Hepatocyte (in vitro differentiated cells): Measurements from ENCODE around the gene SYCP2L. TPM values are rescaled to one million over a fixed set of nuclear protein-coding genes. Genes with fewer than 3 reads are reported as not detected.

Source experiments
- DNase-seq: peaks from one replicate; pipeline ENCODE4 v3.0.0-alpha.2; 2016; ENCODE audit warnings: low spot score
- H2AFZ ChIP-seq: fragments of 200-600 bp; sonication (generic); 2 replicates; pipeline ENCODE4 v1.6.0; 2016; ENCODE audit warnings: antibody characterized with exemption, mild to moderate bottlenecking
- H3K27ac ChIP-seq: fragments of 200-600 bp; sonication (generic); 2 replicates; pipeline ENCODE4 v1.5.1; 2016; ENCODE audit warnings: mild to moderate bottlenecking
- H3K27me3 ChIP-seq: fragments of 200-600 bp; sonication (generic); 2 replicates; pipeline ENCODE4 v1.6.1; 2016
- H3K36me3 ChIP-seq: fragments of 200-600 bp; sonication (generic); replicated peaks from 2 replicates; pipeline ENCODE4 v1.5.1; 2016; ENCODE audit warnings: low read depth; ENCODE audit not compliant: insufficient read depth
- H3K4me1 ChIP-seq: fragments of 200-600 bp; sonication (generic); 2 replicates; pipeline ENCODE4 v1.5.1; 2016; ENCODE audit warnings: mild to moderate bottlenecking, moderate library complexity; ENCODE audit not compliant: insufficient read depth
- H3K4me2 ChIP-seq: fragments of 200-600 bp; sonication (generic); 2 replicates; pipeline ENCODE4 v1.6.0; 2016
- H3K4me3 ChIP-seq: fragments of 200-600 bp; sonication (generic); 2 replicates; pipeline ENCODE4 v1.5.1; 2016; ENCODE audit warnings: mild to moderate bottlenecking
- H3K79me2 ChIP-seq: fragments of 200-600 bp; sonication (generic); 2 replicates; pipeline ENCODE4 v1.6.0; 2017; ENCODE audit warnings: mild to moderate bottlenecking
- H3K9me2 ChIP-seq: fragments of 200-600 bp; sonication (generic); replicated peaks from 2 replicates; pipeline ENCODE4 v1.6.0; 2017; ENCODE audit warnings: mild to moderate bottlenecking; ENCODE audit not compliant: insufficient read depth
- H3K9me3 ChIP-seq: fragments of 200-600 bp; sonication (generic); 2 replicates; pipeline ENCODE4 v1.5.1; 2016; ENCODE audit warnings: low read depth, mild to moderate bottlenecking
- H4K20me1 ChIP-seq: fragments of 200-600 bp; sonication (generic); 2 replicates; pipeline ENCODE4 v1.6.0; 2016; ENCODE audit warnings: mild to moderate bottlenecking; ENCODE audit not compliant: insufficient read depth, poor library complexity, severe bottlenecking
- CTCF ChIP-seq: fragments of 200-600 bp; sonication (generic); IDR thresholded peaks from 2 replicates; pipeline ENCODE4 v1.5.1; 2016; ENCODE audit warnings: antibody characterized with exemption, mild to moderate bottlenecking; ENCODE audit not compliant: poor library complexity
- EZH2 ChIP-seq: fragments of 200-600 bp; sonication (generic); IDR thresholded peaks from 2 replicates; pipeline ENCODE4 v1.6.1; 2016; ENCODE audit warnings: antibody characterized with exemption, mild to moderate bottlenecking, borderline replicate concordance
- EZH2phosphoT487 ChIP-seq: fragments of 200-600 bp; sonication (generic); IDR thresholded peaks from one replicate; pipeline ENCODE4 v1.6.1; 2018; ENCODE audit warnings: antibody characterized with exemption, mild to moderate bottlenecking, low read depth, moderate library complexity; ENCODE audit not compliant: unreplicated experiment, severe bottlenecking
- WGBS: methylation state at CpG from one replicate; pipeline ENCODE4 v1.1.6; 2016; ENCODE audit warnings: low lambda C conversion rate; ENCODE audit errors: missing lambda C conversion rate; 5-methylcytosine and 5-hydroxymethylcytosine counted together
- polyA plus RNA-seq: library from polyadenylated mRNA; unstranded; fragments of >200 nt; fragmentation: Nextera tagmentation; extraction: Ambion mirVana; gene quantifications from 2 replicates; pipeline ENCODE4 v1.2.1, GENCODE V29; 2016
- total RNA-seq: library from RNA; depleted of rRNA; stranded (reverse); fragments of >200 nt; gene quantifications from 2 replicates; pipeline ENCODE4 v1.2.3, GENCODE V29; 2014

Gene SYCP2L
- total and polyA plus RNA-seq, 2 experiments from 2014 or later: 0.37 to 1.00 TPM

- H3K27me3 ChIP-seq: no peaks in the 10 kb centered on the region
- no peaks in the 10 kb centered on the region for H3K36me3 ChIP-seq
- H3K79me2 ChIP-seq: peaks cover 11% of the 10 kb centered on the region
- H3K27ac ChIP-seq: no peak overlapping the region
- no peaks in the 10 kb centered on the region for H3K9me2 ChIP-seq
- no peak overlapping the region for H3K4me2 ChIP-seq
- no peak for TF ChIP-seq CTCF
- no peak for DNase-seq
- no peak overlapping the region for H3K4me3 ChIP-seq
- H3K9me3 ChIP-seq: no peaks in the 10 kb centered on the region
- H4K20me1 ChIP-seq: no peaks in the 10 kb centered on the region
- WGBS: 72% methylated on average over 1 of the region's 1 CpG
- H2AFZ ChIP-seq: no peak overlapping the region
- peaks cover 19% of the 10 kb centered on the region for H3K4me1 ChIP-seq
These were observed 129.6 kb downstream of the SYCP2L start for GRCh38 chr6:11016452-11016851.

- Histone ChIP-seq H3K4me1 (peaks cover 13% of the 10 kb centered on the region), H4K20me1 (no peaks in the 10 kb centered on the region), H3K4me2 (no peak overlapping the region), H2AFZ (no peak overlapping the region), H3K36me3 (no peaks in the 10 kb centered on the region), H3K9me2 (no peaks in the 10 kb centered on the region), H3K79me2 (peaks cover 11% of the 10 kb centered on the region), H3K27me3 (no peaks in the 10 kb centered on the region), H3K27ac (no peak overlapping the region), H3K9me3 (no peaks in the 10 kb centered on the region), H3K4me3 (no peak overlapping the region)
- TF ChIP-seq EZH2 (no peak), CTCF (no peak), EZH2phosphoT487 (no peak)
- 91% methylated on average over 3 of the region's 3 CpGs for WGBS
- DNase-seq: no peak
These were observed 130.2 kb downstream of the SYCP2L start for GRCh38 chr6:11017090-11017489.

DNA sequence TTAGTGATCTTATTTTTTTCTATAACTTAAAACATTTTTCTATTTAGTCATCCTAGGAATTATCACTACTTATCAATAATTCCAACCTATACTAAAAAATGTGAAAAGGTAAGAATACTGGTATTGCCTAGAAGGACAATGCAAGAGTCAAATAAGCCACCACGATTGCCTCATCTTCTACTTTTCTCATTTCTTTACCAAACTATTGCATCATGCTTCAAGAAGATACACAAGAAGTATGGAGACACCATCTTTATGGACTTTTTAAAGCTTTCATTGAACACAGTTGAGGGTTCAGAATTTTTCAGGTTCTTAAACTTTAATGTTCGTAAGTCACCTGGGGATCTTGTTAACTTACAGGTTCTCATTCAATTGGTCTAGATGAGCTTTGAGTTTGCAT, 131.4 kb downstream of the SYCP2L start:
- no peaks in the 10 kb centered on the region for H3K27me3 ChIP-seq
- TF ChIP-seq CTCF (no peak), EZH2phosphoT487 (no peak), EZH2 (no peak)
- H3K9me3 ChIP-seq: no peaks in the 10 kb centered on the region
- WGBS: 62% methylated on average over 2 of the region's 2 CpGs
- no peak overlapping the region for H3K4me3 ChIP-seq
- no peak overlapping the region for H3K27ac ChIP-seq
- no peaks in the 10 kb centered on the region for H4K20me1 ChIP-seq
- peaks cover 11% of the 10 kb centered on the region for H3K79me2 ChIP-seq
- peaks cover 3% of the 10 kb centered on the region for H3K4me1 ChIP-seq
- no peaks in the 10 kb centered on the region for H3K36me3 ChIP-seq
- no peak overlapping the region for H2AFZ ChIP-seq
- H3K4me2 ChIP-seq: no peak overlapping the region
- DNase-seq: no peak
- H3K9me2 ChIP-seq: no peaks in the 10 kb centered on the region

DNA sequence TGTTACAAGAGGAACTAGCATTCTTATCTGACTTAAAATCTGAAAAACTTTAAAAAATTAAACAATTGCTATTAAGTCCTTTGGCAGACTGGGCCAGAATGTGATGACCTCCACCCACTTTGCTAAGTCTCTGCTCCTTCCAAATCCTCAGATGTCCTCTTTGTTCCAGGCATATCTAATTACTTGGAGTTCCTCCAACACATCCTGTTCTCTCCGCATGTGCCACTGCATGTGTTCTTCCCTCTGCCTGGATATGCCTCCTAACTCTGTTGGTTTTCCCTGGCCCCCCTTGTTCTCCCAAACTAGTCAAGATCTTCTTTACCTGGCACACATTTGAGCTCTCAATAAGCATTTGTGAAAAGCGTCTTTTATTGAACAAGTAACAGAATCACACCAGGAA, 134.2 kb downstream of the SYCP2L start:
- no peak for DNase-seq
- 90% methylated on average over 2 of the region's 2 CpGs for WGBS
- no peak overlapping the region for H3K4me3 ChIP-seq
- peaks cover 20% of the 10 kb centered on the region for H3K79me2 ChIP-seq
- no peaks in the 10 kb centered on the region for H3K36me3 ChIP-seq
- no peaks in the 10 kb centered on the region for H3K27me3 ChIP-seq
- H2AFZ ChIP-seq: no peak overlapping the region
- H3K27ac ChIP-seq: no peak overlapping the region
- no peak for TF ChIP-seq EZH2phosphoT487
- no peak for TF ChIP-seq EZH2
- H4K20me1 ChIP-seq: no peaks in the 10 kb centered on the region
- no peaks in the 10 kb centered on the region for H3K9me2 ChIP-seq
- no peaks in the 10 kb centered on the region for H3K9me3 ChIP-seq
- peaks cover 5% of the 10 kb centered on the region for H3K4me1 ChIP-seq
- no peak overlapping the region for H3K4me2 ChIP-seq
